Activated B cell treated with CpG ODN at 0.5 μM for 24 hours (primary cell): ENCODE measurements around the gene GRM4. TPM values are rescaled to one million over a fixed set of nuclear protein-coding genes. Genes with fewer than 3 reads are reported as not detected.

Experiments used
- ATAC-seq: fragments of 200-7000 bp; cut with Tn5 transposase; one replicate; pipeline ENCODE4 v1.10.0; 2021; ENCODE audit warnings: low read depth, mild to moderate bottlenecking, moderate library complexity
- CTCF ChIA-PET: fragments of 350-600 bp; sonication (Branson Sonifier 250); formaldehyde crosslinking; loops from one replicate; lab custom pipeline; 2021; ENCODE audit warnings: antibody characterized with exemption; lab: Charles Lee
- POLR2A ChIA-PET: fragments of 350-600 bp; sonication (Branson Sonifier 250); formaldehyde crosslinking; loops from one replicate; lab custom pipeline; 2021; ENCODE audit warnings: antibody characterized with exemption; lab: Charles Lee
- DNase-seq: peaks from one replicate; pipeline ENCODE4 v3.0.0; 2022
- H3K27ac Mint-ChIP-seq: one replicate; pipeline ENCODE4 v1.8.0; 2020; ENCODE audit warnings: mixed read lengths
- H3K27me3 Mint-ChIP-seq: one replicate; pipeline ENCODE4 v1.8.0; 2021; ENCODE audit warnings: mixed read lengths
- H3K36me3 Mint-ChIP-seq: one replicate; pipeline ENCODE4 v1.8.0; 2021; ENCODE audit warnings: low read depth, mixed read lengths
- H3K4me1 Mint-ChIP-seq: one replicate; pipeline ENCODE4 v1.8.0; 2021; ENCODE audit warnings: mixed read lengths
- H3K4me3 Mint-ChIP-seq: one replicate; pipeline ENCODE4 v1.8.0; 2020; ENCODE audit warnings: mild to moderate bottlenecking, mixed read lengths
- H3K9me3 Mint-ChIP-seq: one replicate; pipeline ENCODE4 v1.8.0; 2020; ENCODE audit warnings: mixed read lengths
- intact Hi-C: fragments of 100-400 bp; cut with micrococcal nuclease; formaldehyde crosslinking; loops from one replicate; pipeline ENCODE4 v1.15.1; 2024
- total RNA-seq: library from RNA; stranded (reverse); gene quantifications from 2 replicates; pipeline ENCODE4 v1.2.3, GENCODE V29; 2022
- TF ChIP-seq, protein P1 (sequence below): fragments of 200-600 bp; IDR thresholded peaks from one replicate; pipeline ENCODE4 v1.8.0; 2022; ENCODE audit warnings: antibody characterized with exemption, mild to moderate bottlenecking

GRM4 gene
- total RNA-seq, 1 donor from 2014 or later: not detected

GRCh38 chr6:34113532-34113931, 32.4 kb downstream of the GRM4 start:
- H3K27ac Mint-ChIP-seq: no peak overlapping the region
- DNase-seq: no peak
- no peaks in the 10 kb centered on the region for H3K9me3 Mint-ChIP-seq
- H3K36me3 Mint-ChIP-seq: no peaks in the 10 kb centered on the region
- no peaks in the 10 kb centered on the region for H3K4me1 Mint-ChIP-seq
- H3K4me3 Mint-ChIP-seq: no peak overlapping the region
- TF ChIP-seq, protein P1, sequence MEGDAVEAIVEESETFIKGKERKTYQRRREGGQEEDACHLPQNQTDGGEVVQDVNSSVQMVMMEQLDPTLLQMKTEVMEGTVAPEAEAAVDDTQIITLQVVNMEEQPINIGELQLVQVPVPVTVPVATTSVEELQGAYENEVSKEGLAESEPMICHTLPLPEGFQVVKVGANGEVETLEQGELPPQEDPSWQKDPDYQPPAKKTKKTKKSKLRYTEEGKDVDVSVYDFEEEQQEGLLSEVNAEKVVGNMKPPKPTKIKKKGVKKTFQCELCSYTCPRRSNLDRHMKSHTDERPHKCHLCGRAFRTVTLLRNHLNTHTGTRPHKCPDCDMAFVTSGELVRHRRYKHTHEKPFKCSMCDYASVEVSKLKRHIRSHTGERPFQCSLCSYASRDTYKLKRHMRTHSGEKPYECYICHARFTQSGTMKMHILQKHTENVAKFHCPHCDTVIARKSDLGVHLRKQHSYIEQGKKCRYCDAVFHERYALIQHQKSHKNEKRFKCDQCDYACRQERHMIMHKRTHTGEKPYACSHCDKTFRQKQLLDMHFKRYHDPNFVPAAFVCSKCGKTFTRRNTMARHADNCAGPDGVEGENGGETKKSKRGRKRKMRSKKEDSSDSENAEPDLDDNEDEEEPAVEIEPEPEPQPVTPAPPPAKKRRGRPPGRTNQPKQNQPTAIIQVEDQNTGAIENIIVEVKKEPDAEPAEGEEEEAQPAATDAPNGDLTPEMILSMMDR: no peak
- POLR2A ChIA-PET: no interaction called here
- peaks cover 26% of the 10 kb centered on the region for H3K27me3 Mint-ChIP-seq
- CTCF ChIA-PET: no interaction called here
- no peak for ATAC-seq
- intact Hi-C loops: no loop called here

GRCh38 chr6:34112126-34112525, 33.8 kb downstream of the GRM4 start:
- no peaks in the 10 kb centered on the region for H3K36me3 Mint-ChIP-seq
- H3K4me1 Mint-ChIP-seq: no peaks in the 10 kb centered on the region
- H3K4me3 Mint-ChIP-seq: no peak overlapping the region
- no peaks in the 10 kb centered on the region for H3K9me3 Mint-ChIP-seq
- ATAC-seq: no peak
- CTCF ChIA-PET: no interaction called here
- no peak for DNase-seq
- TF ChIP-seq, protein P1: no peak
- no peak overlapping the region for H3K27ac Mint-ChIP-seq
- intact Hi-C loops: no loop called here
- POLR2A ChIA-PET: no interaction called here
- peaks cover 26% of the 10 kb centered on the region for H3K27me3 Mint-ChIP-seq

GRCh38 chr6:34110610-34111009, 35.3 kb downstream of the GRM4 start:
- peaks cover 22% of the 10 kb centered on the region for H3K27me3 Mint-ChIP-seq
- ChIA-PET CTCF (no interaction called here), POLR2A (no interaction called here)
- intact Hi-C loops: no loop called here
- H3K4me3 Mint-ChIP-seq: no peak overlapping the region
- DNase-seq (no peak), ATAC-seq (no peak)
- no peaks in the 10 kb centered on the region for H3K4me1 Mint-ChIP-seq
- TF ChIP-seq, protein P1: no peak
- no peaks in the 10 kb centered on the region for H3K36me3 Mint-ChIP-seq
- no peak overlapping the region for H3K27ac Mint-ChIP-seq
- no peaks in the 10 kb centered on the region for H3K9me3 Mint-ChIP-seq

DNA sequence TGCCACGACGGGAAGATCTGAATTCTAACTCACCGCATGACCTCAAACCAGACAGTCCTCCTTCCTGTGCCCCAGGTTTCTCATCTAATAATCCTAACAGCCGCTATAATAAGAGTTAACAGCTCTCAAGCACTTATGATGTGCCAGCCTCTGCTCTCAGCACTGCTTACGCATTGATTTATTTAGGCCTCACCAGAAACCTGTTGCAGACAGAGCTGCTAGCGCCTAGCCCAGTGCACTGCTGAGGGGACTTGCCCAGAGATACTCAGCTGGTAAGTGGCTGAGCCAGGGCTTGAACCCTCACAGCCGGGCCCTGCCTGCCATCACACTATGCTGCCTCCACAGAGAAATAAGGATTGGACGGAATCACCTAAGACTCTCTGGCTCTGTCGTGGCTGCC, 37.7 kb downstream of the GRM4 start:
- no peaks in the 10 kb centered on the region for H3K36me3 Mint-ChIP-seq
- no peak overlapping the region for H3K27ac Mint-ChIP-seq
- peaks cover 8% of the 10 kb centered on the region for H3K27me3 Mint-ChIP-seq
- H3K4me3 Mint-ChIP-seq: no peak overlapping the region
- no peaks in the 10 kb centered on the region for H3K9me3 Mint-ChIP-seq
- intact Hi-C loops: no loop called here
- no peak for DNase-seq
- ATAC-seq: no peak
- POLR2A ChIA-PET: no interaction called here
- no peaks in the 10 kb centered on the region for H3K4me1 Mint-ChIP-seq
- TF ChIP-seq, protein P1: no peak
- CTCF ChIA-PET: no interaction called here

DNA sequence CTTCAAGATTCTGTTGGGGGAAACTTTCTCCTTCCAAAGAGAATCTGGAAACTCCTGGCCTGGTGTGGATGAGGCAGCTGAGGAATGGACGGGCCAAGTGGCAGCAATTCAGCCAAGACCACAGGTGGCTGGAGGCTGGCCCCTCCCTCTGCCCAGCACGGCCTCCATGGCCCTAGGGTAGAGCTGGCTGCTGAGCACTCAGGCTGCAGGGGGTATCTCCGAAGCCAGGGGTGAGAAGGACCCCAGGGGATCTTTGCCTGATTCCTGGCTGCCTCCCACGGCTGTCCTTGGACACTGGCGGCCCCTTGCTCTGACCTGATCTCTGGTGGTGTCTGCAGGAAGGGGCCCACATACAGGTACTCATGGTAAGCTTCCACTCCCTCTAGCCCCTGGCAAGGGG, 39.0 kb downstream of the GRM4 start:
- DNase-seq: no peak
- ATAC-seq: no peak
- ChIA-PET POLR2A (no interaction called here), CTCF (no interaction called here)
- peaks cover 10% of the 10 kb centered on the region for H3K27me3 Mint-ChIP-seq
- H3K4me1 Mint-ChIP-seq: no peaks in the 10 kb centered on the region
- intact Hi-C loops: no loop called here
- H3K4me3 Mint-ChIP-seq: no peak overlapping the region
- TF ChIP-seq, protein P1: no peak
- H3K27ac Mint-ChIP-seq: no peak overlapping the region
- no peaks in the 10 kb centered on the region for H3K36me3 Mint-ChIP-seq
- H3K9me3 Mint-ChIP-seq: no peaks in the 10 kb centered on the region
